HG02678 (cell line): ENCODE data around the gene KCNH6.

Experiments used
- ATAC-seq: cut with Tn5 transposase; IDR thresholded peaks from one replicate; pipeline ENCODE4 v1.9.1; 2021; ENCODE audit warnings: mild to moderate bottlenecking, moderate library complexity; ENCODE audit not compliant: unreplicated experiment

Gene KCNH6

GRCh38 chr17:63486317-63487013 lies 36.7 kb upstream of the KCNH6 start:
- ATAC-seq = no peak

- no peak for ATAC-seq
These were observed 36.2 kb upstream of the KCNH6 start for GRCh38 chr17:63487014-63487339.

DNA sequence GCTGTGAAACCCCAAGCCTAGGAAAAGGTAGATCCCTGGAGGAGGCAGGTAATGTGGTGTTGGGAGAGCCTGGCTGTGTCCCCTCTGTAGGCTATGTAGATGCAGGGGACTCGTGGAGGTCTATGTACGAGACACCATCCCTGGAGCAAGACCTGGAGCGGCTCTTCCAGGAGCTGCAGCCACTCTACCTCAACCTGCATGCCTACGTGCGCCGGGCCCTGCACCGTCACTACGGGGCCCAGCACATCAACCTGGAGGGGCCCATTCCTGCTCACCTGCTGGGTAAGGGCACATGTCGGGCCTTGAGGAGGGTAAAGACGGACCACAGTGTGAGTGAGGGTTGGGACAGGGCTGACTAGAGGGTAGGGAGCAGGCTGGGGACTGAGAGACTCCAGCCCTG lies 34.3 kb upstream of the KCNH6 start:
- no peak for ATAC-seq

GRCh38 chr17:63489291-63489690 lies 33.9 kb upstream of the KCNH6 start:
- ATAC-seq = no peak

- ATAC-seq = no peak
These were observed 32.8 kb upstream of the KCNH6 start for GRCh38 chr17:63490329-63490728.

DNA sequence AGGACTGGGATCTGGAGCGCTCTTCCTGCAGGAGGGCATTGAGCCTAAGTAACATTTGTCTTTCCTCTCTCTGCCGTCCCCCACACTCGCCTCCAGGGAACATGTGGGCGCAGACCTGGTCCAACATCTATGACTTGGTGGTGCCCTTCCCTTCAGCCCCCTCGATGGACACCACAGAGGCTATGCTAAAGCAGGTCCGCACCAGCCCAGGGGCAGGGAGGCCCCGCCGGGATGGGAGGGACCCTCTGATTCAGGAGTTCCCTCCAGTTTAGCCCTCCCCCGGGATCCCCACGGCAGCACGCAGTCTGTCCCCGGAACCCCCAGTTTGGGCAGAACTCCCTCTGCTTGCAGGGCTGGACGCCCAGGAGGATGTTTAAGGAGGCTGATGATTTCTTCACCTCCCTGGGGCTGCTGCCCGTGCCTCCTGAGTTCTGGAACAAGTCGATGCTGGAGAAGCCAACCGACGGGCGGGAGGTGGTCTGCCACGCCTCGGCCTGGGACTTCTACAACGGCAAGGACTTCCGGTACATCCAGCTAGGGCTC lies 32.2 kb upstream of the KCNH6 start:
- ATAC-seq = no peak

GRCh38 chr17:63491413-63491812 lies 31.7 kb upstream of the KCNH6 start:
- ATAC-seq = no peak

DNA sequence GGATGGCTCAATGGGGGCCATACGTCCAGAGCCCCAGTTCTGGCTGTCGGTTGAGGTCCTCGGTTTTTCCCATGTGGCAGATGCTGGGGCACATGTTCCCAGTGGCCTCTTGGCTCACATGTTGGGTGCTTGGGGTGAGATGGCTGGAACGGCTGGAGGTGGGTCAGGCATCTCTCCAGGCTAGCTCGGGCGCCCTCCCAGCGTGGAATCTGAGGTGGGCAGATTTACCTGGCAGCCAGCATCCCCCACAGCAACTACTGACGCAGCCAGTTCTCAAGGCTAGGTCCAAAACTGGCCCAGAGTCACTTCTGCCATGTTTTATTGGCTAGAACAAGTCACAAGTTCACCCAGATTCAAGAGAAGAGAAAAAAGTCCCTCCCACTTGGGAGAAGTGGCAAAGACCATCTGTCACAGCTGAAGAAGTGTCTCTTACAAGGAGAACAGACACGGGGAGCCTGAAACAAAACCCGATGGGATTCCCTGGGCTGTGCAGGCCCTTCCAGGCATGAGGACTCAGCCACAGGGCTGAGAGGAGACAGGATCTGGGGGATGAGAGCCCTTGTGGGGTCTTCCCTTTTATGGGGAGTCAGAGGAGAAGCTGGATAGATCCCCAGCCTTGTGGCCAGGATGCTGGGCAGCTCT lies 31.1 kb upstream of the KCNH6 start:
- no peak for ATAC-seq

DNA sequence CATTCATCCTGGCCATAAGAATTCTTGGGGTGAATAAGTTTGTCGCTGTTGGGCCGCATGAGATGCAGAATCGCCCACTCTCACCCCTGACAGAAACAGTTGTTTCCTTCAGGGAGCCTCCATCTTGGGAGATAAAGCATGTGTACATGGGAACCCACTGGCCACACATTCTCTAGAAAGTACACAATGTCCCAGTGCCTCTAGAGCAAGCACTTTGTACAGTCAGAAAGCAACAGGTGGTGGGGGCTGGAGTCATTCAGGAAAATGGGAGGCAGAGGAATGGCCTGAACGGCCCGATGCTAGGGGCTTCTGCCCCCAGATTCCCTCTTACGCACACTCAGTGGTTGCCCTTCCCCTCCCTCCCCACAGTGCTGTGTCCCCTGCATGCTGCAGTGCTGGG lies 30.2 kb upstream of the KCNH6 start:
- no peak for ATAC-seq

DNA sequence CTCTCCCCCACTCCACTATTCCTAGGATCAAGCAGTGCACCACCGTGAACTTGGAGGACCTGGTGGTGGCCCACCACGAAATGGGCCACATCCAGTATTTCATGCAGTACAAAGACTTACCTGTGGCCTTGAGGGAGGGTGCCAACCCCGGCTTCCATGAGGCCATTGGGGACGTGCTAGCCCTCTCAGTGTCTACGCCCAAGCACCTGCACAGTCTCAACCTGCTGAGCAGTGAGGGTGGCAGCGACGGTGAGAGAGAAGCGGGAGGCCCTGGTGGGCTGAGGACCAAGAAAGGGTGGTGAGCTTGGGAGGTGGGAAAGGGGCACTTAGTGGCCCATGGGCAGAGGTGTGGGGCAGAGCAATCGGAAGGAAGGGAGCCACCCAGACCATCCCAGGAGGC lies 29.7 kb upstream of the KCNH6 start:
- no peak for ATAC-seq

- ATAC-seq = no peak
These were observed 28.7 kb upstream of the KCNH6 start for GRCh38 chr17:63494300-63494928.

- no peak for ATAC-seq
These were observed 27.7 kb upstream of the KCNH6 start for GRCh38 chr17:63495491-63495890.

DNA sequence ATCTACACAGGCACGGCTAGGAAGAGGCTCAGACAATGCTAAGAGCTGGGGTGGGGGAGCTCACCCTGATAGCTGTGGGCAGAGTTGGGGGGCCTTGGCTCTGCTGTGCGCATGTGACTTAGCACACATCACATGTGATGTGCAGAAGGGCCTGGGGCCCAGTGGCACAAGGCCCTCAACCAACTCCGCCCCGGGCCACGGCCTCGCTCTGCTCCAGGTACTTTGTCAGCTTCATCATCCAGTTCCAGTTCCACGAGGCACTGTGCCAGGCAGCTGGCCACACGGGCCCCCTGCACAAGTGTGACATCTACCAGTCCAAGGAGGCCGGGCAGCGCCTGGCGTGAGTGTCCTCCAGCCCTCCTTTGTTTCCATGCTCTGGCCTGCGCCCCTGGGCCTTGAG lies 27.0 kb upstream of the KCNH6 start:
- ATAC-seq = no peak

DNA sequence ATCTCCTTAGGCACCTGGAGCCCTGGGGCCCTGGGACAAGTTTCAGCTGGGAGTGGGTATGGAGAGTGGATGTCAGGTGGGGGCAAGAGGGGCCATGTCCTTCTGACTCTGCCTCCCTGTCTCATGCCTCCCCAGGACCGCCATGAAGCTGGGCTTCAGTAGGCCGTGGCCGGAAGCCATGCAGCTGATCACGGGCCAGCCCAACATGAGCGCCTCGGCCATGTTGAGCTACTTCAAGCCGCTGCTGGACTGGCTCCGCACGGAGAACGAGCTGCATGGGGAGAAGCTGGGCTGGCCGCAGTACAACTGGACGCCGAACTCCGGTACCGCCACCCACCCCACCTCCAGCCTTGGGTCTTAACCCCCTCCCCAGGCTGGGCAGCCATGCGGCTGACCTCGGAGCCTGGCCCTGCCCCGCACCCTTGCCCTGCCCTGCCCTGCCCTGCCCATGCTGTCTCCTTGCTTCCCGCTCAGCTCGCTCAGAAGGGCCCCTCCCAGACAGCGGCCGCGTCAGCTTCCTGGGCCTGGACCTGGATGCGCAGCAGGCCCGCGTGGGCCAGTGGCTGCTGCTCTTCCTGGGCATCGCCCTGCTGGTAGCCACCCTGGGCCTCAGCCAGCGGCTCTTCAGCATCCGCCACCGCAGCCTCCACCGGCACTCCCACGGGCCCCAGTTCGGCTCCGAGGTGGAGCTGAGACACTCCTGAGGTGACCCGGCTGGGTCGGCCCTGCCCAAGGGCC lies 26.3 kb upstream of the KCNH6 start:
- no peak for ATAC-seq

DNA sequence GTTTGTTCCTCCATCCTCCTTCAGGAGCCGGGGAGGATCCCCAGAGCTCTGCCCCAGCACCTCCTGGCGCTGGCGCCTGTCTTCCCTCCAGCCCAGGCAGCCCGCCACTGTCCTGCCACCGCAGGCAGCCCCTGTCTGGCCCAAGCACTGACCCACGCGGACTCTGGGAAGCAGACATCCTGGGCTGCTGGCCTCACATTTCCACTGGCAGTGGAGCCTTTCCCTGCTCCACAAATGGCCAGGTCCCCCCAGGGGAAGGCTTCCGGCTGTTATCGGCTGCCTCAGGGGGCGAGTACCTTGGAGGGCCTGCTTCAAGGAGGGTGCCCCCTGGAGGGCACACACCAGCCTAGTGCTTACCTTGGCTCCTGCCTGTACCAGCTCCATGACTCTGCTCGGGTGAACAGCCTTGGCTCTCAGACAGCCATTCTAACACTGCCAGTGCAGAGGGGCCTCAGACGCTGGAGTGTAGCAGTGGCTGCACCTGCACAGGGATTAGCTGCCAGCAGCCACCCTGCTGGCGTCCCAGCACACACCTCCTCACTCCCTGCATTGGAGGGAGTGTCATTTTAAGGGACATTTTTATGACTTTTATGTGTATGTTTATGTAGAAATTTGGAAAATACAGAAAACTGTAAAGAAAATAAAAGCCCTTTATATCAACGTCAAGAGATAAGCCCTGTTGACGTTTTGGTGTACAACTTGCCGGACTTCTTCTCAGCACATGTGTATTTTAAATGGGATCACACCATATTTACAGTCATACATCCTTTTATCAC lies 25.3 kb upstream of the KCNH6 start:
- ATAC-seq = no peak

GRCh38 chr17:63498626-63499195 lies 24.4 kb upstream of the KCNH6 start:
- ATAC-seq = no peak

GRCh38 chr17:63500543-63501390 lies 22.4 kb upstream of the KCNH6 start:
- ATAC-seq = no peak

GRCh38 chr17:63503341-63503705 lies 19.8 kb upstream of the KCNH6 start:
- no peak for ATAC-seq

- no peak for ATAC-seq
These were observed 18.9 kb upstream of the KCNH6 start for GRCh38 chr17:63504261-63504660.

DNA sequence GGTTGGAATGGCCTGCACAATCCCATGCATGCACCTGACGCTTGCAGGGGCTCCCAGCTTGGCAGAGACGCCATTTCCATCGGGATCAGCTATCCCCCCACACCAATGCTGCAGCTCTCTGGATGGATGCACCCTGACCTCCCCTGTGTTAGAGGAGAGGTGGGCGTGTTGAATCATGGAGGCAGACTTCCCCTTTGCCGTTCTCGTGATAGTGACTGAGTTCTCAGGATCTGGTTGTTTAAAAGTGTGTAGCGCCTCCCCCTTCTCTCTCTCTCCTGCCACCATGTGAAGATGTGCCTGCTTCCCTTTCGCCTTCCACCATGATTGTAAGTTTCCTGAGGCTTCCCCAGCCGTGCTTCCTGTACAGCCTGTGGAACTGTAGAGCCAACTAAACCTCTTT lies 17.8 kb upstream of the KCNH6 start:
- no peak for ATAC-seq
